SK-N-SH (cell line): ENCODE results near the gene GCA. TPM values are rescaled to one million over a fixed set of nuclear protein-coding genes. Genes with fewer than 3 reads are reported as not detected.

Experiments used
- CTCF ChIA-PET: fragments of 300-600, 350-600 bp; formaldehyde crosslinking; extraction: SDS; loops from one replicate; lab custom pipeline; 2021; lab: Yijun Ruan, JAX
- POLR2A ChIA-PET: fragments of 350-600 bp; sonication (Branson Sonifier 250); formaldehyde crosslinking; extraction: SDS; loops from one replicate; lab custom pipeline; 2020; ENCODE audit warnings: antibody characterized with exemption, inconsistent platforms; lab: Yijun Ruan, JAX
- DNase-seq: peaks from one replicate; pipeline ENCODE4 v3.0.0; 2012
- H2AFZ ChIP-seq: fragments of 200-600 bp; sonication (generic); 2 replicates; pipeline ENCODE4 v1.8.1; 2016; ENCODE audit warnings: antibody characterized with exemption, mild to moderate bottlenecking, low read depth
- H3F3A ChIP-seq: fragments of 200-600 bp; sonication (generic); replicated peaks from 2 replicates; pipeline ENCODE3; 2016; ENCODE audit warnings: antibody characterized with exemption, mild to moderate bottlenecking; ENCODE audit not compliant: insufficient read depth
- H3K27ac ChIP-seq, 2 experiments: fragments of 200-500 bp in 1 of 2; fragments of 200-600 bp in 1 of 2; sonication (Bioruptor generic) in 1 of 2; sonication (generic), shearing (Covaris generic) in 1 of 2; 2 replicates each; pipeline versions ENCODE4 v1.5.1 to v1.6.1; 2014 to 2016; ENCODE audit warnings: low read depth in 2 of 2, inconsistent platforms in 1 of 2, low read length in 1 of 2, mild to moderate bottlenecking in 1 of 2, mixed read lengths in 1 of 2
- H3K27me3 ChIP-seq: fragments of 200-600 bp; sonication (generic), shearing (Covaris generic); 2 replicates; pipeline ENCODE4 v1.6.1; 2016; ENCODE audit warnings: mixed run types; ENCODE audit not compliant: insufficient read depth
- H3K36me3 ChIP-seq, 2 experiments: fragments of 200-500 bp in 1 of 2; fragments of 200-600 bp in 1 of 2; sonication (Bioruptor generic) in 1 of 2; sonication (generic) in 1 of 2; replicated peaks in 1 of 2; 2 replicates each; pipeline versions ENCODE3 to v1.5.1; 2014 to 2016; ENCODE audit warnings: low read length in 1 of 2, mild to moderate bottlenecking in 1 of 2; ENCODE audit not compliant: insufficient read depth in 2 of 2, control insufficient read depth in 1 of 2
- H3K4me1 ChIP-seq, 2 experiments: fragments of 200-500 bp in 1 of 2; fragments of 200-600 bp in 1 of 2; sonication (Bioruptor generic) in 1 of 2; sonication (generic), shearing (Covaris generic) in 1 of 2; 2 replicates each; pipeline versions ENCODE4 v1.5.1 to v1.6.1; 2014 to 2016; ENCODE audit warnings: low read depth in 1 of 2, low read length in 1 of 2, mixed run types in 1 of 2; ENCODE audit not compliant: insufficient read depth in 2 of 2, control insufficient read depth in 1 of 2
- H3K4me2 ChIP-seq: fragments of 200-600 bp; sonication (generic), shearing (Covaris generic); 2 replicates; pipeline ENCODE4 v1.6.1; 2017; ENCODE audit warnings: mixed run types
- H3K4me3 ChIP-seq, 2 experiments: fragments of 200-500 bp in 1 of 2; fragments of 200-600 bp in 1 of 2; sonication (Bioruptor generic) in 1 of 2; sonication (generic), shearing (Covaris generic) in 1 of 2; 2 replicates each; pipeline versions ENCODE4 v1.5.1 to v1.8.1; 2014 to 2016; ENCODE audit warnings: low read depth in 2 of 2, inconsistent platforms in 1 of 2, low read length in 1 of 2, mild to moderate bottlenecking in 1 of 2, mixed read lengths in 1 of 2, moderate library complexity in 1 of 2
- H3K79me2 ChIP-seq: fragments of 200-600 bp; sonication (generic); 2 replicates; pipeline ENCODE4 v1.8.1; 2017; ENCODE audit warnings: mild to moderate bottlenecking; ENCODE audit not compliant: insufficient read depth
- H3K9ac ChIP-seq: fragments of 200-600 bp; sonication (generic); 2 replicates; pipeline ENCODE4 v1.6.1; 2017; ENCODE audit warnings: mixed run types
- H3K9me2 ChIP-seq: fragments of 200-600 bp; sonication (generic); 2 replicates; pipeline ENCODE4 v1.6.1; 2017; ENCODE audit warnings: mixed run types
- H3K9me3 ChIP-seq: fragments of 200-600 bp; sonication (generic); 2 replicates; pipeline ENCODE4 v1.6.1; 2017; ENCODE audit warnings: mixed run types, mild to moderate bottlenecking, moderate library complexity
- H4K20me1 ChIP-seq: fragments of 200-600 bp; sonication (generic); 2 replicates; pipeline ENCODE4 v1.6.1; 2017; ENCODE audit warnings: mild to moderate bottlenecking, mixed run types; ENCODE audit not compliant: insufficient read depth
- CHD2 ChIP-seq: fragments of 150-350 bp; IDR thresholded peaks from 2 replicates; pipeline ENCODE4 v1.6.1; 2018; ENCODE audit warnings: low read length; ENCODE audit not compliant: partially characterized antibody
- ELF1 ChIP-seq: IDR thresholded peaks from 2 replicates; pipeline ENCODE4 v1.4.0; 2012
- EP300 ChIP-seq, 2 experiments: IDR thresholded peaks; 2 replicates each; pipeline versions ENCODE4 v1.4.0 to v1.6.1; 2012; ENCODE audit warnings: borderline replicate concordance in 1 of 2, low read depth in 1 of 2, low read length in 1 of 2
- EZH2phosphoT487 ChIP-seq: fragments of 200-600 bp; sonication (generic); IDR thresholded peaks from 2 replicates; pipeline ENCODE4 v1.6.1; 2017; ENCODE audit warnings: low read depth, mixed run types, mild to moderate bottlenecking, antibody characterized with exemption, moderate library complexity, borderline replicate concordance
- FOSL2 ChIP-seq: IDR thresholded peaks from 2 replicates; pipeline ENCODE4 v1.4.0; 2012; ENCODE audit warnings: low read depth, mild to moderate bottlenecking, moderate library complexity, borderline replicate concordance
- FOXJ3 ChIP-seq: sonication (generic); formaldehyde crosslinking; IDR thresholded peaks from 2 replicates; pipeline ENCODE4 v1.5.1; 2020; ENCODE audit warnings: mild to moderate bottlenecking, missing genetic modification reagents
- FOXM1 ChIP-seq: IDR thresholded peaks from 2 replicates; pipeline ENCODE4 v1.4.0; 2012; ENCODE audit warnings: low read depth, mild to moderate bottlenecking
- MEF2A ChIP-seq: IDR thresholded peaks from 2 replicates; pipeline ENCODE4 v1.4.0; 2012; ENCODE audit warnings: low read depth, borderline replicate concordance
- MXI1 ChIP-seq: IDR thresholded peaks from 2 replicates; pipeline ENCODE4 v1.6.1; 2012; ENCODE audit warnings: mild to moderate bottlenecking, low read depth, low read length, improper control_type of control experiment
- NRF1 ChIP-seq: IDR thresholded peaks from 2 replicates; pipeline ENCODE4 v1.6.1; 2012; ENCODE audit warnings: low read depth, mild to moderate bottlenecking, low read length
- RAD21 ChIP-seq: IDR thresholded peaks from 2 replicates; pipeline ENCODE4 v1.6.1; 2012; ENCODE audit warnings: mild to moderate bottlenecking, low read length
- RCOR1 ChIP-seq: fragments of 150-350 bp; IDR thresholded peaks from 2 replicates; pipeline ENCODE4 v1.6.1; 2017; ENCODE audit warnings: antibody characterized with exemption, low read length
- RXRA ChIP-seq: IDR thresholded peaks from 2 replicates; pipeline ENCODE4 v1.4.0; 2012; ENCODE audit warnings: low read depth, mild to moderate bottlenecking, borderline replicate concordance
- SIN3A ChIP-seq: IDR thresholded peaks from 2 replicates; pipeline ENCODE4 v1.6.1; 2012; ENCODE audit warnings: low read depth, mild to moderate bottlenecking, low read length, moderate library complexity, borderline replicate concordance
- SMC3 ChIP-seq: IDR thresholded peaks from 2 replicates; pipeline ENCODE4 v1.6.1; 2012; ENCODE audit warnings: low read depth, low read length, improper control_type of control experiment
- TAF1 ChIP-seq: IDR thresholded peaks from 2 replicates; pipeline ENCODE4 v1.6.1; 2012; ENCODE audit warnings: low read depth, mild to moderate bottlenecking, low read length, moderate library complexity, borderline replicate concordance
- TEAD4 ChIP-seq: IDR thresholded peaks from 2 replicates; pipeline ENCODE4 v1.4.0; 2012; ENCODE audit warnings: mild to moderate bottlenecking, borderline replicate concordance; ENCODE audit not compliant: insufficient read depth
- YY1 ChIP-seq: IDR thresholded peaks from 2 replicates; pipeline ENCODE4 v1.4.0; 2012; ENCODE audit warnings: low read depth, mild to moderate bottlenecking
- WGBS: methylation state at CpG from one replicate; pipeline ENCODE4 v1.1.6; 2017; ENCODE audit warnings: low lambda C conversion rate; 5-methylcytosine and 5-hydroxymethylcytosine counted together
- polyA plus RNA-seq, 3 experiments: library from polyadenylated mRNA; depleted of rRNA; stranded (reverse); fragments of >200 nt; gene quantifications; 2 replicates each; pipeline ENCODE4 v1.2.3, GENCODE V29; 2012
- TF ChIP-seq, protein P1 (sequence below): IDR thresholded peaks from 2 replicates; pipeline ENCODE4 v1.4.0; 2012; ENCODE audit warnings: low read depth, borderline replicate concordance

The GCA gene
- polyA plus RNA-seq, 1 of the 3 experiments (the other 2 are of a cell fraction): 12.2 TPM

DNA sequence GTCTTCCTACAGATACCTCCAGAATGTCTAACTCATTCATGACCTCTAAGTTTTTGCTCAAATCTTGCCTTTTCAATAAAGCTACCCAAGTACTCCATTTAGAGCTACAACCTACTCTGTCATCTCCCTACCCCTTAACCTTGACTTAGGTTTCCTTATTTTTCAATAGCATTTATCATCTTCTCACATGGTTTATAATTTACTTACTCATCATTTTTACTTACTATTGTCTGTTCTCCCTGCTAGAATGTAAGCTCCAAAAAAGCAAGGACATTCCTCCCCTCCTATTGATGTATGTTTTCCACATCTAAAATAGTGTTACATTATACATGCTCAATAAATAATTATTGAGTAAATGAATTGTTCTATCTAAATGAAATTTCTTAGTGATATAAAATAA, 3.1 kb upstream of the GCA start:
- POLR2A ChIA-PET: no interaction called here
- no peak overlapping the region for H2AFZ ChIP-seq
- TF ChIP-seq FOSL2: no peak
- no peak for TF ChIP-seq FOXJ3 (CRISPR knock-in tag)
- TF ChIP-seq SMC3: no peak
- no peak for TF ChIP-seq NRF1
- H4K20me1 ChIP-seq: no peaks in the 10 kb centered on the region
- H3K79me2 ChIP-seq: peaks cover 12% of the 10 kb centered on the region
- no peak for DNase-seq
- no peak overlapping the region for H3K4me3 ChIP-seq
- CTCF ChIA-PET: no interaction called here
- H3K27me3 ChIP-seq: no peaks in the 10 kb centered on the region
- no peak overlapping the region for H3K9ac ChIP-seq
- H3K4me1 ChIP-seq: peaks cover 0 to 4% of the 10 kb centered on the region in 2 experiments; a peak in 2 of 4 replicates
- H3F3A ChIP-seq: no peaks in the 10 kb centered on the region
- no peaks in the 10 kb centered on the region for H3K36me3 ChIP-seq
- H3K4me2 ChIP-seq: no peak overlapping the region
- H3K27ac ChIP-seq: no peak overlapping the region
- H3K9me2 ChIP-seq: no peaks in the 10 kb centered on the region
- no peaks in the 10 kb centered on the region for H3K9me3 ChIP-seq

DNA sequence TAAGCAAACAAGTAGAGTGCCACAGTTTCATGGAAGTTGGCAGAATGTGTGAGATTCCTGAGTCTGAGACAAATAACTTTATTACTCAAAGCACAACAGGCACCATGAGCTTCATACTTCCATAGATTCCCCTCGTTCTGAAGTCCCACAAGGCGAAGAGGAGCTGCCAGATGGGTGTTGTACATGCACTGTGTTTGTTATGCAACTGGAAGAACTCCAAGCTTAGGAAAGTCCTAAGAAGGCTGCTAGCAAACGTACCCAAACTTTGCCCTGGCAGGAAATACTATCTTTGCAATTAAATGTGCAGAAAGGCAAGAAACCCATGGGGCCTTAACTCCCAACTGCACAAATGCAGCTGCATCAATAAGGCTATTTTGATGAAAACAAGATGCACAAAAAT, 1.6 kb upstream of the GCA start:
- H3K4me2 ChIP-seq: no peak overlapping the region
- WGBS: 22% methylated on average over 3 of the region's 3 CpGs
- no peak overlapping the region for H3K9ac ChIP-seq
- no peak overlapping the region for H3K4me3 ChIP-seq
- POLR2A ChIA-PET: no interaction called here
- H3K36me3 ChIP-seq: no peaks in the 10 kb centered on the region
- H3K4me1 ChIP-seq: peaks cover 0 to 4% of the 10 kb centered on the region in 2 experiments; a peak in 2 of 4 replicates
- no peaks in the 10 kb centered on the region for H3F3A ChIP-seq
- DNase-seq: no peak
- no peaks in the 10 kb centered on the region for H4K20me1 ChIP-seq
- peaks cover 12% of the 10 kb centered on the region for H3K79me2 ChIP-seq
- no peaks in the 10 kb centered on the region for H3K9me2 ChIP-seq
- H3K27me3 ChIP-seq: no peaks in the 10 kb centered on the region
- CTCF ChIA-PET: interaction anchor here (0.9 kb wide), 1 partner anchor 41 kb away, joined by 3 read pairs; no protein-coding TSS in a partner anchor
- H2AFZ ChIP-seq: no peak overlapping the region
- no peak overlapping the region for H3K27ac ChIP-seq
- TF ChIP-seq NRF1: no peak
- no peak for TF ChIP-seq TEAD4
- no peak for TF ChIP-seq RAD21
- no peak for TF ChIP-seq MEF2A
- TF ChIP-seq YY1: no peak
- TF ChIP-seq, protein P1, sequence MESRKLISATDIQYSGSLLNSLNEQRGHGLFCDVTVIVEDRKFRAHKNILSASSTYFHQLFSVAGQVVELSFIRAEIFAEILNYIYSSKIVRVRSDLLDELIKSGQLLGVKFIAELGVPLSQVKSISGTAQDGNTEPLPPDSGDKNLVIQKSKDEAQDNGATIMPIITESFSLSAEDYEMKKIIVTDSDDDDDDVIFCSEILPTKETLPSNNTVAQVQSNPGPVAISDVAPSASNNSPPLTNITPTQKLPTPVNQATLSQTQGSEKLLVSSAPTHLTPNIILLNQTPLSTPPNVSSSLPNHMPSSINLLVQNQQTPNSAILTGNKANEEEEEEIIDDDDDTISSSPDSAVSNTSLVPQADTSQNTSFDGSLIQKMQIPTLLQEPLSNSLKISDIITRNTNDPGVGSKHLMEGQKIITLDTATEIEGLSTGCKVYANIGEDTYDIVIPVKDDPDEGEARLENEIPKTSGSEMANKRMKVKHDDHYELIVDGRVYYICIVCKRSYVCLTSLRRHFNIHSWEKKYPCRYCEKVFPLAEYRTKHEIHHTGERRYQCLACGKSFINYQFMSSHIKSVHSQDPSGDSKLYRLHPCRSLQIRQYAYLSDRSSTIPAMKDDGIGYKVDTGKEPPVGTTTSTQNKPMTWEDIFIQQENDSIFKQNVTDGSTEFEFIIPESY: no peak
- TF ChIP-seq, all 33 proteins: peak for 0
- no peaks in the 10 kb centered on the region for H3K9me3 ChIP-seq

DNA sequence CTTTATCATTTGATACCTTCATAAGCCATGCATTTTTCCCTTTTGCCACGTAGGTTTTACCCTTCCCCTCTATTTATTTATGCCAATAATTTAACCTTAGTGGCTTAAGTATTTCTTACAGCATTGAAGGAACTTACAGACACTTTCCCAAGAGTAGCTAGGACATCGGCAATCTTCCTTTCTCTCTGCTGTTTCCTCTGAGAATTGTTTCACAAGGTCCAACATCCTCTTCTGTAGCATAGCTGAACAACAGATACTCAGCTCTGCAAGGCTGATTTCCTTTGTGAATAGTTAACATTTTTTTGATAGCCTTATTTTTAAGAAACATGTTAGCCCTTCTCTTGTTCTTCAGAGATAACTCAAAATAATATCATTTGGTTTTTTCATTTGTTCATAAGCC, 1.1 kb upstream of the GCA start:
- no peaks in the 10 kb centered on the region for H3K27me3 ChIP-seq
- 0 out of 2 replicates have a peak overlapping the region, but pooled peaks have one; percentile 80 for H3K4me2 ChIP-seq
- peaks cover 12% of the 10 kb centered on the region for H3K79me2 ChIP-seq
- DNase-seq: no peak
- H3K9me2 ChIP-seq: no peaks in the 10 kb centered on the region
- peaks cover 0 to 4% of the 10 kb centered on the region in 2 experiments; a peak in 2 of 4 replicates for H3K4me1 ChIP-seq
- H4K20me1 ChIP-seq: no peaks in the 10 kb centered on the region
- WGBS: 69% methylated on average over 2 of the region's 2 CpGs
- H3K36me3 ChIP-seq: peaks cover 0 to 2% of the 10 kb centered on the region in 2 experiments
- peak overlapping the region; percentile 99; the same call in 1 of the 2 replicates for H2AFZ ChIP-seq
- no peaks in the 10 kb centered on the region for H3F3A ChIP-seq
- CTCF ChIA-PET: interaction anchor here (0.9 to 1.5 kb wide), 2 partner anchors 8 to 42 kb away, joined by 3 to 7 read pairs; no protein-coding TSS in a partner anchor
- H3K9me3 ChIP-seq: no peaks in the 10 kb centered on the region
- H3K27ac ChIP-seq: no peak overlapping the region
- POLR2A ChIA-PET: no interaction called here
- no peak overlapping the region for H3K4me3 ChIP-seq
- H3K9ac ChIP-seq: no peak overlapping the region
- TF ChIP-seq SMC3 (no peak), CHD2 (no peak), EP300 (IDR thresholded peaks at IDR 0.05; ENCODE audit: borderline replicate concordance in 1 of 2, low read depth in 1 of 2, low read length in 1 of 2) (no peak), FOSL2 (no peak), TEAD4 (no peak), MXI1 (no peak), EZH2phosphoT487 (no peak), RXRA (no peak), RCOR1 (no peak), ELF1 (no peak), YY1 (no peak), TAF1 (no peak), SIN3A (no peak), FOXM1 (no peak)
- TF ChIP-seq, protein P1: no peak
